HG03045 (cell line): ENCODE measurements around the gene MYH14.
"Not testable (repeated sequence)": the region's sequence is repeated elsewhere in the genome, so short reads cannot be mapped to it uniquely, and the experiment has no call there.

Experiments used
- ATAC-seq: cut with Tn5 transposase; IDR thresholded peaks from one replicate; pipeline ENCODE4 v1.9.1; 2021; ENCODE audit warnings: mild to moderate bottlenecking, moderate library complexity; ENCODE audit not compliant: unreplicated experiment

MYH14 gene

DNA sequence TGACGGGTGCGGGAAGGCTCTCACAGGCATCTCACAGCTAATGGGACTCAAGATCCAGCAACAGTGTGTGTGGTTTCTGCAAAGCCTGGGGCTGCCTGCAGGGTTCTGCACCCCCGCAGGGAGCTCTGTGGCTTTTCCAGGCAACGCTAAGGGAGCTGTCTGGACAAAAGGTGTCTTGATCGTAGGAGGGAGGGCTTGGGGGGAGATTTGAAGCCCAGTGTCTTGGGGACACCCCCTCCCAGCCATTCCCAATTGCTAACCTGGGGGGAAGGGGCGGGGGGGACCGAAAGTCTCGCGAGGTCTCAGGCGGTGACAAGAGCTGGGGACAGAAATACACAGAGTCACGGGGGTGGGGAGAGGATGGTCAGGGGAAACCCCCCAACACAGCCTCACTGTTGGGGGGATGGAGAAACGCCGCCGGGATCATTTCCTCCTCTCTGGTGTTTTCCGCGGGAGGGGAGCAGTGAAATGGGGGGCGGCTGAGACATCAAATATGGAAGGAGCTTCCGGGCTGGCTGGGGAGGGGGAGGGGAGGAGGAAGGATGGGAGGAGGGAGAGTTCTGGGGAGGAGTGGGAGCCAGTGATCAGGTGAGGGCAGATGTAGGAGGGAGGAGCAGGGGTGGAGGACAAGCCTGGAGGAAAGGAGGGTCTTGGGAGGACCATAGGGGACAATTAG, 112.5 kb downstream of the MYH14 start:
- no peak for ATAC-seq

DNA sequence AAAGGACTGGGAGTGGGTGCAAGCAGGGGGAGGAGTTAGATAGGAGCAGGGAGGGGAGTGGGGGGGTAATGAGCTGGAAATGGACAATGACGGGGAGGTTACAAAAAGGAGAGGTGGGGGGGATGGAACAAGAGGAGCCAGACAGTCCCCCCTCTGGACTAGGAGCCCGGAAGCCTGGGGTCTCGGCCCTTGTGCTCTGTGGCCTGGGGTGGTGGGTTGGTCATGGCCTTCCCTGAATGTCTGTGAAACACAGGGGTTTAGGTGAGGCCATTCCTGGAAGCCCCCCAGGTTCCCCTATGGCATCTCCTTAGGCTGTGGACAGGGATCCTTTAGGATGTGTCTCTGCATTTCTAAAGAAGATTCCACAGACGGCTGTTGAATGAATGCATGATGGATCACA, 113.7 kb downstream of the MYH14 start:
- no peak for ATAC-seq

DNA sequence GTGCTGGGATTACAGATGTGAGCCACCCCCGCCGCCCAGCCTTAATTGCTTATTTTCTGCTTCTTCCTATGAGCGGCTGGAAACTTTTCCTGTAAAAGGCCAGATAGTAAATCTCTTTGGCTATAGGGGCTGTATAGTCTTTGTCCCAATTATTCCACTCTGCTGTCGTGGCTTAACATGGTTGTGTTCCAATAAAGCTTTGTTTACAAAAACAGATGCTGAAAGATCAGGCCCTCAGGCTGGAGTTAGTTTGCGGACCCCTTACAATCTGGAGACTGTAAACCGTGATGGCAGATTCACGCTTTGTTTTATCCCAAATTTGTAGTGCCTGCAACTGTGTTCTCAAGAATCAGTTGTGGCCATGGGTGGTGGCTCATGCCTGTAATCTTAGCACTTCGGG, 115.0 kb downstream of the MYH14 start:
- no peak for ATAC-seq

DNA sequence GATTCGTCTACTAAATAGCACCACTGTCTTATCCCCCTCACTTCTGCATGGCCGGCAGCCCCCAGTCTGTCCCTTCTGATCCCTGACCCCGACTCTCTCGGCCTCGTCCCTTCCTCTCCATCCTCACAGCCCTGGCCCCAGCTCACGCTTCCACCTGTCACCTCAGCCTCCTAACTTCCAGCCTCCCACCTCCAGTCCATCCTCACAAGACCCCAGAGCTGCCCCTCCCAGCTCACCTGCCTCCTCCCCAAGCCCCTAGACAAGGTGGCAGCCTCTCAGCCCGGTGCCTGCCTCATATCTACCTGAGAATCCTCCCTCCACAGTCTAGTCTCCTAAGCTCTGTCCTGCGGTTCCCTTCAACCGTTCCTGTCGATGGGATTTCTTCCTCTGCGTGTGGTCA, 115.7 kb downstream of the MYH14 start:
- no peak for ATAC-seq

DNA sequence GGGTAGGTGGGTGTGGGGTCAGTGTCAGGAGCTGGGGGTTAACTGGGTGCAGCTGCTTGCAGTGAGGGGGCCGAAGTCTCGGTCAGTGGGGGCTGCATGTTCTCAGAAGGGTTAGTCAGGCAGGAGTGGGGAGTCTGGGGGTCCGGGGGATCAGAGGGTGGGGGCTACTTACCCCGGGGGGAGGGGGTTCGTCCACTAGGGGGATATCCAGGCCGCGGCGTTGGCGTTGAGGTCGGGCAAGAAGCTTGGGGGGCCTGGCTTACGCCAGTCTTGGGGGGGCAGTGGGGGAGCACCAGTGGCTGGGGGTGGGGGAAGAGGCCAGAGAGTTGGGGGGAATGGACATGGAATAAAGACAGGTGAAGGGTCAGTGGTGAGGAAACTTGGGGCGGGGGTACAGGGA, 116.6 kb downstream of the MYH14 start:
- no peak for ATAC-seq

DNA sequence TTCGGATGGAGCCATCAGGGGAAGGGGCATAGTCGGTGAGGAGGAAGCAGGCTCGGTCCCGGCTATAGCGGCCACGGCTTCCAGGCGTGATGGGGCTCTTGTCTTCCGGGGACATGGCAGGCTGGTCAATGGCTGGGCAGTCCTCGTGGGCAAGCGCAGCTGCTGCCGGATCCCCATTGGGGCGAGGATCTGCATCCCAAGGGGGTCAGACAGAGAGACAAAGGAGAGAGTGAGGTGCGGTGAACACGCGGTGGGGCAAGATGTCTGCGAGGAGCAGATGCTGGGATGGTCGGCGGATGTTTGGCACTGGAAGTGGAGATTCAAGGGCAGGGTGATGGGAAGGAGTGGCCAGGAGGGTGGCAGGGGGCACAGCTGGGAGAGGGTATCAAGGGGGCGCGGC, 117.2 kb downstream of the MYH14 start:
- ATAC-seq, result no peak

DNA sequence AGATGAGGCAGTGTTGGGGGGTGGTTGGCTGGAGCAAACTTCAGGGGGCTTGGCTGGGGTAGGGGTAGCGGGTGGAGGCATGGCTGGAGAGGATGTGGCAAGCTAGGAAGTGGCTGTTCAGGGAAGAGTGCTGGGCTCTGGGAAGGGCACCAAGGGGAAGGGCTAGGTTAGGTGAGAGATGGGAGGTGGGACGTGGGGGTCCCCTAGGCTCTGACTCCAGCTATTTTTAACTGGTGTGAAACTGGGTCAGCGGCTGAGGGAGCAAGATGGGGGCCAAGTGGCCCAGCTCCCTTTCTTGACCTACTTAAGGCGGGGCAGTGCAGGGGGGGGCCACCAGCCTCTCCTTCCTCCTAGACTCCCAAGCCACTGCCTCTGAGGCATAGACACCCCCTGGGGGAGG, 118.4 kb downstream of the MYH14 start:
- ATAC-seq, result no peak

DNA sequence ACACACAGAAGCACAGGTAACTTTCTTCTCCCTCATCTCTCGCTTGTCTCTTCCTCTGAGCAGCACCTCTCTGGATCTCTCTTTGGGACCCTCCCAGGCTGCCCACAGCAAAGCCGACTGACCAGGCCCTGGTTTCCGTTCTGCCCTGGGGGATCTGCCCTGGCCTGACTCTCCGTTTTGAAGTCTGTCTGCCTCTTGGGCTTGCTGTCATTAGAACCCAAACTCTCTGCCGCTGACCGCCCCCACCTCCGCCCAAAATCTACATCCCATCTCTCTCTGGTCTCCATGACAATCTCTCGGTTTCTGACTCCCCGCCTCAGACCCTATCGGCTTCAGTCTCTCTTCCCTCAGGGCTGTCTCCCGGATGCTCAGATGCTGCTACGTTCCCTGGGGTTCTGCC, 118.8 kb downstream of the MYH14 start:
- no peak for ATAC-seq

DNA sequence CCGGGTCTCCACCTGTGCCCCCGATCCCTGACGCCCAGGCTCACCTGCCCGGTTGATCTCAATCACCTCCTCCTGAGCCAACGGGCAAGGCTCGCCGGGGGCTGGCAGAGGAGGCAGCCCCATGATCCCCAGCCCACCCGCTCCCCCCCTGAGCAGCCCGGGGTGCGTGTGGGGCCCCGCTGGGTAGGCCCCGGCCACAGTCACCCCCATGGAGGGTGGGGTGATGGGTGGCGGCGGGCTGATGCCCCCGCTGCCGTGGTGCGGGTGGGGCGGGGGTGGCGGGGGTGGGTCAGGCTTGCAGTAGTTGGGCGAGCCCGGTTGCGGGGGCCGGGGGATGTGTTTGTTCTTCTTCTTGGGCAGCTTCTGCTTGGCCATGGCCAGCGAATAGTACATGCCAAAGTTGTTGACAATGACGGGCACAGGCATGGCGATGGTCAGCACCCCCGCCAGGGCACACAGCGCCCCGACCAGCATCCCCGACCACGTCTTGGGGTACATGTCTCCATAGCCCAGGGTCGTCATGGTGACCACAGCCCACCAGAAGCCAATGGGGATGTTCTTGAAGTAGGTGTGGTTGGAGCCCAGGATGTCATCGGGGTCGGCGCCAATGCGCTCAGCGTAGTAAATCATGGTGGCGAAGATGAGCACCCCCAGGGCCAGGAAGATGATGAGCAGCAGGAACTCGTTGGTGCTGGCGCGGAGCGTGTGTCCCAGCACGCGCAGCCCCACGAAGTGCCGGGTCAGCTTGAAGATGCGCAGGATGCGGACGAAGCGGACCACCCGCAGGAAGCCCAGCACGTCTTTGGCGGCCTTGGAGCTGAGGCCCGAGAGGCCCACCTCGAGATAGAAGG, 119.7 kb downstream of the MYH14 start:
- no peak for ATAC-seq

DNA sequence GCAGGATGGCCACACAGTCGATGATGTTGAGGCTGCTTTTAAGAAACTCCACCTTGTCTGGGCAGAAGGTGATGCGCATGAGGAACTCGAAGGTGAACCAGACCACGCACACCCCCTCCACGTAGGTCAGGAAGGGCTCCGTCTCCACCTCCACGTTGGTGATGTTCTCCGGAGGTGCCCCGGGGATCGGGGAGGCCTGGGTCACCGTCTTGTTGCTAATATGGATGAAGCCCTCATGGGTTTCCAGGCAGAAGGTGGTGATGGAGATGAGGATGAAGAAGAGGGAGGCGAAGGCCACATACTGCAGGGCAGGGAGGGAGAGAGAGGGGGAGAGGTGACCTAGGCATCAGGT, 120.3 kb downstream of the MYH14 start:
- ATAC-seq, result no peak

DNA sequence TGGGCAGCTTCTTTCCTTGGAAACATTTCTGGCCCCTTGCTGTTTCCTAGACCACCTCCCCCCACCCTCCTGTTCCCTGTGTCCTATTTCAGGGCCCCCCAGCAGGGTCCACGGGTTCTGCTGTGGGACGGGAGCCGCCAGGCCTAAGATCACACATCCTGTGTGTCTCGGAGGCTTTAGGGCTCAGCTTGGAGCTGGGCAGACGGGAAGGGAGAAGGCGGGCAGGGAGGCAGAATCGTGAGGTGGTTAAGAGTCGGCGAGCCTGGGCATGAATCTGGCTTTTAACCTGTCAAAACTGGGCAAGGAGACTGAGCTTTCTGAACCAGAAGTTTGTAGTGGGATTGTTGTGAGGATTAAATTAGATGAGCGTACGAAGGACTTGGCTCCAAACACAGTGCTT, 120.9 kb downstream of the MYH14 start:
- ATAC-seq, result no peak

DNA sequence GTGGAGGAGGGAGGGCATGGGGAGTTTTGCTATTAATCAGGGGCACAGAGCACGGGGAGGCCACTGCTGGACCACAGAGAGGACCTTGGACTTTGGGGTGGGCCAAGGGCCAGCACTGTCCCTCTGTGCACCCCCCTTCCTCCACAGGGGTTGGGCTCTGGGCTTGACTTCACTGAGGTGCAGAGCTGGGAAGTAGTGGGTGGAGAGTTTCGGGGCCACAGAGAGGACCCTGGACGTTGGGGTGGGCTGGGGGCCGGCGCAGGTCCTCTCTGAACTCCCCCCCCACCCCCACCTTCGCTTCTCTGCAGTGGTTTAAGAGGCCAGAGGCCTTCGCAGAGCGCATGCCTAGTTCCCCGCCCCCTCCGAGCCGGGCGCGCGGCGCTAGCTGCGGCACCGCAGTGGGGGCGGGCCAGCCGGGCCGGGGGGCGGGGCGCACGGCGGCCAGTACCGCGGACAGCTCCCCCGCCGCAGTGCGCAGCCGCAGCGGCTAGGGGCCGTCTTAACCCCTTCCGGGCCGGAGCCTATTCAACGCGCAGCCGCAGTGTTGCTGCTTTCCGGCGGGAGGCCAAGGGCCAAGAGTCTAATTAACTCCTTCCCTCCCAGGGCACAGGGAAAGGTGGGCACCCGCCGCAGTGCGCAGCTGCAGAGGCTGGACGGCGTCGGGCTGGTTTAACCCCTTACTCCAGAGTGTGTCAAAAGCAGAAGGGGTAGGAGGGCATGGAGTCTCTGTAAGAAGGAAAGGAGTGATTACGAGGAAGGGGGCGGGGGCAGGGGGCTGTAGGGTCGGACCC, 122.1 kb downstream of the MYH14 start:
- ATAC-seq, result no peak

DNA sequence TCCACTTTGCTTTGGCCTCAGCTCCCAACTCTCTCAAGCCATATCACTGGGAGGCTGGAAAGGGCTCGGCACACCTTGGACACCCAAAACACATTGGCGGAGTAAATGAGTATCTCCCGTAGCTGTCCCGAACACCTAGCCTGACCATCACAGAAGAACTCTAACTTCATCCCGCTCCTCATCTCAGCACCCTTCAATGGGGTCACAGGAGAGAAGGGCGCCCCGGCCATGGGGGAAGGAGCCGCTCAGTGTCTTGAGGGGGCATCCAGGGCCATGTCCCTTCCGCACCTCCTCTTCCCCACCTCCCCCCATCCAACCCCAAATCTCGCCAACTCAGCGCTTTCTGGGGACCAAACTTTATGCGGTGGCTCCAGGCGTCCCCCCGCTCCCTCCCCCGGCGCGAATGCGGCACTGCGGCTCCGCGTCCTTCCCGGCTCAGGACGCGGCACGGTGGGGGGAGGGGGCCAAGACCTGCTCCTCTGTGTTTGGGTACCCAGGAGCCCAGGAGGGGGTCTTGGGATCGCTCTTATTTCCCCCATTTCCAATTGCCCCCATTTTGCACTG, 122.8 kb downstream of the MYH14 start:
- no peak for ATAC-seq

DNA sequence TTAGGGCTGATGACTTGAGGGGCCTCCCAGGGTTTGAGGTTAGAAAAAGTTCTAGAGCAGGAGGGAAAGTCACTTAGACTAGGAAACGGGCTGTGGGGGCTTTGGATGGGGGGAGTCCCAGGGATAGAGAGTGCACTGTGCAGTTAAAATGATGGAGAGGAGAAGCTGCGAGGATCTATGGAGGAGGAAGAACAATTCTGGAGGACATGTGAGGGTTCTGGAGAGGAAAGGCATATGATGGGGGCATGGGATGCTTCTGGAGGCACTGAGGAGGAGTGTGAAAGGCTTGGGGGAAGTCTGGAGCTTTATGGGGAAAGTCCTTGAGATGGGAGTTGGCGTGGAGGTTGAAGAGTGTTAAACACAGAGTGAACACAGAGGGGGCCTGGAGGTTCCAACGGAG, 123.6 kb downstream of the MYH14 start:
- ATAC-seq, result no peak

DNA sequence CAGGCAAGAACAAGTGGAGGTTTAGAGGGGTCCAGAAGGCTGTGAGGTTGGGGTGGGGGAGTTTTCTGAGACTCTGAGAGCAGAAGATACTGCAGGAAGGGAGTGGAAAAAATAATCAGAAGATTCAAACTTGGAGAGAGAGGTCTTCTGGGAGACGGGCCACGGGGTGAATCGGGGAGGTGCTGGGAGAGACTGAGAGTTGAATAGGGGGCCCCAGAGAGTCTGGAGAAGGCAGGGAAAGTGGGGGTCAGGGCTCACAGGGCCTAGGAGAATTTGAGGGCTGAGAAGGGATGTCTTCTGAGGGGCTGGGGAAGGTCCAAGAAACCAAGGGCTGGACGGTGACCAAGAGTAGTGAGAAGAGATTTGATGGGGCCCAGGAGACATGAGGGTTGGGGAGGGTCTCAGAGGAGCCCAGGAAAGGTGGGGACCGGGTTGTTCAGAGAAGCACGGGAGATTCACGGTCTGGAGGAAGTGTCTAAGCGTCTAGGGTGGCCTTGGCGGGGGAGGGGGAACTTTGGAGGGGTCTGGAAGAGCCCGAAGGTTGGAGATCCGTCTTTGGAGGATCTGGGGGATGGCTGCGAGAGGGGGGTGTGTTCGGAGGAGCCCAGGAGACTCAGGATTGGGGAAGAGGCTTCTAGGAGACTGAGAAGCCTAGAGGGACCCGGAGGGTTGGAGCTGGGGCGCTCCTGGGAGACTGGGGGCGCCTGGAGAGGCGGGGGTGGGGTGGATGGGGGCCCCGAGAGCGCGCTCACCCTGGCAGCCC, 124.2 kb downstream of the MYH14 start:
- no peak for ATAC-seq

DNA sequence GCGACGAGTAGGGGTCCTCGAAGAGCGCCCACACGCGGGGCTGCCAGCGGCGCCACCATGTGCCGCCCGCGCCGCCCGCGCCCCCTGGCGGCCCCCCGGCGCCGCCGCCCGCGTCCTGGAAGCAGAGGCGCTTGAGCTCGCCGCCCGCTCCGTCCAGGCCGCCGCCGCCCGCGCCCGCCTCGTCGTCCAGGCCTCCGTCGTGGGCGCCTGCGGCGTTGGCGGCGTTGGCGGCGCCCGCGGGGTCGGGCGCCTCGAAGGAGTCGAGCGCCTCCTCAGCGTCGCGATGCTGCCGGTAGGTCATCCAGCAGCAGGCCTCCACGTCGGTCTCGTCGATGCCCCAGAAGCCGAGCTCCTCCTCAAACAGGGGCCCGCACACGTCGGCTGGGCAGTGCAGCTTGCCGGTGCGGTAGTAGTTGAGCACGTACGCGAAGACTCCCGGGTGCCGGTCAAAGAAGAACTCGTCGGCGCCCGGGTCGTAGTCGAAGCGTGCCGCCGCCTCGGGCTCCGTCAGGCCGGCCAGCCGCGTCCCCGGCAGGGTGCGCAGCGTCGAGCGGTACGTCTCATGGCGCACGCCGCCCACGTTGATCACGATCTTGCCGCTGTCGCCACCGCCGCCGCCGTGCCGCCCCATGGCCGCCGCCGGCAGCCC, 124.9 kb downstream of the MYH14 start:
- peak; percentile 2 for ATAC-seq

DNA sequence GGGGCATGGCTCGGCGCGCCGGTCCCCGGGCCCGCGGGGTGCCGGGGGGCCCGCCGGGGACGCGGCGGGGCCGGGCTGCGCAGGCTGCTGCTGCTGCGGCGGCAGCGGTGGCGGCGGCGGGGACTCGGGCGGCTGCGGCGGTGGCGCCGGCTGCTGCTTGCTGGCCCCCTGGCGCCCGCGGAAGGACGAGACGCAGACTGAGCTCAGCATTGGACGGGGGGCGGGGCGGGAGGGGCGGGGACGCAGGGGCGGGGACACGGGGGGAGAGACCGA, 125.4 kb downstream of the MYH14 start:
- peak; percentile 11 for ATAC-seq

DNA sequence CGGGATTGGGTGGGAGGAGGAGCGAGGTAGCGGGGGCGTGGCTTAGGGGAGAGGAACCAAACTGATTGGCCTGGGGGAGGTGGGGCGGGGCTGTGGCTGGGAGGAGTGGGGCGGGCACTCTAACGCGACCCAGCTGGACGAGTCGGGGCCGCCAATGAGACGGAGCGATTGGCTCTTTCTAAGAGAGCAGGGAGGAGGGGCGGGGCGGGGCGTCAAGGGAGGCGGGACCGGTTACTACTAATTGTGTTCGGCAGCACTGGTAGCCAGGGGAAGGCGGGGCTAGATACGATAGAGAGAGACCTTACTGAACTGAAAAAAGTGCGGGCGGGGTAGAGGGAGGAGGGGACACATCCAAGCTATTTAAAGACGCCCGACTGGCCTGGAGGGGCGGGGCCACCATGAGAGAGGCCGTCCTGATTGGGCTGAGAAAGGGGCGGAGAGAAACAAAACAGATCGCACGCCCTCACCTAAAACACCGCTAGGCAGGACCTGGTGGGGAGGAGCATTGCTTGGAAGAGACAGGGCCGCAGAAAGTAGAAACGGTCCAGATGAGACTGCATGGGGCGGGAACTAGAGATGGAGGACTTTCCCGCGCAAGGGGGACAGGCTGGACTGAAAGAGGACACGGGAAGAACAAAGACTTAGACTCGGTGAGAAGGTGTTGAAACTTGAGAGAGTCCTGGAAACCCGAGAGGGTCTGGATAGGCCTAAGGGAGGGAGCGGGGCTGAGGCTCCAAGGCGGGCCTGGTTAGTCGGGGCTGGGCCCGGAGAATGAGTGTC, 125.9 kb downstream of the MYH14 start, which contains the start of gene KCNC3:
KCNC3 (minus strand) TSS at position 232 of the 780 bp plus-strand sequence. CDS start 295 bp downstream, outside the sequence.
- ATAC-seq, result peak; percentile 43

DNA sequence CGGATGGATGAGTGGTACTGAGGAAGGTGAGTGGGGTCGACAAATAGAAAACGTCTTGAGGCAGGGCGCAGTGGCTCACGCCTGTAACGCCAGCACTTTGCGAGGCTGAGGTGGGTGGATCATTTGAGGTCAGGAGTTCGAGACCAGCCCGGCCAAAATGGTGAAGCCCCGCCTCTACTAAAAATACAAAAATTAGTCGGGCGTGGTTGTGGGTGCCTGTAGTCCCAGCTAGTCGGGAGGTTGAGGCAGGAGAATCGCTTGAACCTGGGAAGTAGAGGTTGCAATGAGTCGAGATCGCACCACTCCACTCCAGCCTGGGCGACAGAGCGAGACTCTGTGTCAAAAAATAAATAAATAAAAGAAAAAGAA, 126.5 kb downstream of the MYH14 start:
- ATAC-seq, result not testable (repeated sequence)
